Measurements from ENCODE around the gene PRDM2.

Gene PRDM2

DNA sequence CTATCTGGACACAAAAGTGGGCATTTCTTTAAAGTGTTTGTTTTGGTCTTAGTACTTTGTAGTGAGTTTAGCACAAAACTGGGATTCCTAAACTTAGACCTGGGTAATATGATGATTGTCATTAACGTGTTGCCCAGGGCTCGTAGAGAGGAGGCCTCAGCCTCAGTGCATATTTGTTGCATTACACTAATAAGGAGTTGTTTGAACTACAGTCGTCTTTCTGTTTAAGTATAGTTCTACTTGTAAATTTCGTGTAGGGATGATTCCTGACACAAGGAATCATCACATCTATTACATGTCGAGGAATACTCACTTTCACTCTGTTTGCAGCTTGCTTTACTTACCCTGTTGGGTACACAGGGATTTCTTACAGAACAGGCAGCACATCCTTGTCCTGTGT lies 85.0 kb downstream of the PRDM2 start:
- TF ChIP-seq ZFX (IDR thresholded peaks at IDR 0.05) = no peak
- TF ChIP-seq, protein P1, sequence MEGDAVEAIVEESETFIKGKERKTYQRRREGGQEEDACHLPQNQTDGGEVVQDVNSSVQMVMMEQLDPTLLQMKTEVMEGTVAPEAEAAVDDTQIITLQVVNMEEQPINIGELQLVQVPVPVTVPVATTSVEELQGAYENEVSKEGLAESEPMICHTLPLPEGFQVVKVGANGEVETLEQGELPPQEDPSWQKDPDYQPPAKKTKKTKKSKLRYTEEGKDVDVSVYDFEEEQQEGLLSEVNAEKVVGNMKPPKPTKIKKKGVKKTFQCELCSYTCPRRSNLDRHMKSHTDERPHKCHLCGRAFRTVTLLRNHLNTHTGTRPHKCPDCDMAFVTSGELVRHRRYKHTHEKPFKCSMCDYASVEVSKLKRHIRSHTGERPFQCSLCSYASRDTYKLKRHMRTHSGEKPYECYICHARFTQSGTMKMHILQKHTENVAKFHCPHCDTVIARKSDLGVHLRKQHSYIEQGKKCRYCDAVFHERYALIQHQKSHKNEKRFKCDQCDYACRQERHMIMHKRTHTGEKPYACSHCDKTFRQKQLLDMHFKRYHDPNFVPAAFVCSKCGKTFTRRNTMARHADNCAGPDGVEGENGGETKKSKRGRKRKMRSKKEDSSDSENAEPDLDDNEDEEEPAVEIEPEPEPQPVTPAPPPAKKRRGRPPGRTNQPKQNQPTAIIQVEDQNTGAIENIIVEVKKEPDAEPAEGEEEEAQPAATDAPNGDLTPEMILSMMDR (conservative IDR thresholded peaks at IDR 0.05) = no peak
- H3K27ac ChIP-seq = no peak overlapping the region

DNA sequence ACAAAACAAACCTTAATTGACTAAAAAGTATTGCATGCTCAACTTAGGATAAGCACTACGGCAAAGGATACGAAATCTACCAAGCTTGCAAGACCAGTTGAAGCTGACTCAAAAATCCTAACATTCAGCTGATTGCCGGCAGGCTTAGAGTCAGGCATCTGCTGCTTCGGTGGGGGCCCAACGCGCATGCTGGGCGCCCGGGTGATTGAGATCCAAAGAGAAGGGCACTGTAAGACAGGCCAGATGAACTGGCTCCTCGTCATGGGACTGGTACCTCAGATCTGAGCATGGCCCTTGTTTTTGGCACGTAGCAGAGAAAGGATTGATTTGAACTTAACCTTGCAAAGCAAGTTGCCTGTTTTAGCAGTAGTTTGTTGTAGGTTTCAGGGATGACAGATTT lies 86.6 kb downstream of the PRDM2 start:
- no peak for TF ChIP-seq ZFX (IDR thresholded peaks at IDR 0.05)
- no peak overlapping the region for H3K27ac ChIP-seq

GRCh38 chr1:13788795-13789194 lies 88.8 kb downstream of the PRDM2 start:
- TF ChIP-seq, protein P1 (conservative IDR thresholded peaks at IDR 0.05) = no peak
- no peak for TF ChIP-seq ZFX (IDR thresholded peaks at IDR 0.05)

GRCh38 chr1:13790290-13791030 lies 90.5 kb downstream of the PRDM2 start:
- TF ChIP-seq, protein P1 (conservative IDR thresholded peaks at IDR 0.05) = no peak
- TF ChIP-seq ZFX (IDR thresholded peaks at IDR 0.05) = no peak
- H3K27ac ChIP-seq = no peak overlapping the region

More at GRCh38 chr1:13788795-13789194, 88.8 kb downstream of the PRDM2 start:
- no peak overlapping the region for H3K27ac ChIP-seq

DNA sequence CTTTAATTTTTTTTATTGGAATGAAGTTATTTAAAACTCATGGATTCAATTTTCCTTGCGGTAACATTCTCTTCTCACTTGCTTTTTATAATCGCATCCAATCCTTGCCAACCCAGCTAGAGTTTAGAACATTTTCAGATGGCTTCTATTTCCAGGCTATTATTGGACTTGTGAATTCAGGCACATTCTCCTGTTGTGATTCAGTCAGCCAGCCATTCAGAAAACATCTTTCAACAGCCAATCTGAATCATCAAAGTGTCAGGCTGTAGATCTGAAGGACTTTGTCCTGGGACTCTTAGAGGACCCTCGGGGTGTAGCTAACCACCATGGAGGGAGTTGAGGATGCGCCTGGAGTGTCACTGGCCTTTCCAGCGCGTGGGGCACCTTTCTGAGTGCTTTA lies 92.4 kb downstream of the PRDM2 start:
- no peak overlapping the region for H3K27ac ChIP-seq
- no peak for TF ChIP-seq ZFX (IDR thresholded peaks at IDR 0.05)
- TF ChIP-seq, protein P1 (conservative IDR thresholded peaks at IDR 0.05) = no peak

- no peak for TF ChIP-seq ZFX (IDR thresholded peaks at IDR 0.05)
- TF ChIP-seq, protein P1 (conservative IDR thresholded peaks at IDR 0.05) = no peak
- H3K27ac ChIP-seq = no peak overlapping the region
Measured at GRCh38 chr1:13793088-13793730, 93.2 kb downstream of the PRDM2 start.

DNA sequence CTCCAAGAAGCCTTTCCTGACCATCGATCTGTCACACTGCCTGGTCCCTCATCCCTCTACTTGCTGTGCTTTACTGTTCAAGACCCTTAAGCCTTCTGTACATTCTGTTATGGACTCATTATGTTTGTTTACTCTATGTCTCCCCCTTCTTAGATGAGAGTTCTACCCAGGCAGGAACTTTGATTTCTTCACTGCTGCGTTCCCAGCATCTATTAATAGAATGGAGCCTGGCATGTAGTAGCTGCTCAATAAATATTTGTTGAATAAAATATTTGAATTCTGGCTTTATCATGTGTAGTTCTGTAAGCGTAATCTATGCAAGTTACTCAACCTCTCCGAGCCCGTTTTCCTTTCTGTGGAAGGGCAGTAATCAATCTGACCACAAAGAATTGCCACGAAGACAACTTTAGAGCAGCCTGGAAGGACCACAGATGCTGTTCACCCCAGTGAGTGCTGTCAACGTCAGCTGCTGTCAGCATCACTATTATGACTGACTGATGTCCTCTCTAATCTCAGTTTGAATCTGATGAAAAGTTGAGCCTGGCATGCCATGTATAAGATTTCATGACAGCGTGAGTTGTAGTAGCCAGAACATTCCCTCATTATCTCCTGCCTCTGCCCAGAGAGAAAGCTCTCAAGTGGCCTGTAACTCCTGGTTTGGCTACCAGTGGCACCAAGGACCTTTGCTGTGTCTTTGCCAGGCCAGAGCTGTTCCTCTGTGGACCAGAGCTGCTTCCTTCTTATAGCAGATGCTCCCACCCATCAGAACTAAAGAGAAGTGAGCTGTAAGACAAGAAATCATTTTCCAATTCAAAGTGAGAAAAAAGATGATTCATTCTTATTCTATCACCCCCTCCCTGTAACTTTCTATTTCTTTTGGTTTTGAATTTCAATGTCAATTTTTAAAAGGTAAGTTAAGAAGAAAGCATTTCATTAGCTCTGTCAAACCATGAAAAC lies 94.5 kb downstream of the PRDM2 start:
- H3K27ac ChIP-seq = no peak overlapping the region
- TF ChIP-seq, protein P1 (conservative IDR thresholded peaks at IDR 0.05) = no peak
- TF ChIP-seq ZFX (IDR thresholded peaks at IDR 0.05) = no peak

All from C4-2B (cell line).